Cerebellar nuclear complex (tissue), 1 donor: ENCODE data around the gene C2CD4D.

Experiments
- DNase-seq, 2 experiments: peaks; one replicate each; lab custom pipeline; 2025; lab: John Stamatoyannopoulos, UW

C2CD4D gene

GRCh38 chr1:151834239-151834638 lies 5.4 kb downstream of the C2CD4D start:
- no peak for DNase-seq

- DNase-seq = no peak
These were observed 6.3 kb downstream of the C2CD4D start for GRCh38 chr1:151833172-151833900.

GRCh38 chr1:151832318-151832980 lies 7.2 kb downstream of the C2CD4D start:
- peak; percentile 58 to 63 for DNase-seq

- DNase-seq = peak in 1 of 2 experiments; percentile 63
These were observed 8.0 kb downstream of the C2CD4D start, which contains the start of gene RORC for GRCh38 chr1:151831605-151832004. Gene RORC, minus strand, starts transcription at chr1:151831802. Its CDS starts 38 bp downstream, at chr1:151831764.

GRCh38 chr1:151831256-151831591 lies 8.4 kb downstream of the C2CD4D start:
- DNase-seq = no peak

GRCh38 chr1:151830055-151830454 lies 9.6 kb downstream of the C2CD4D start:
- no peak for DNase-seq

GRCh38 chr1:151829352-151830046 lies 10.1 kb downstream of the C2CD4D start:
- no peak for DNase-seq

- DNase-seq = no peak
These were observed 10.7 kb downstream of the C2CD4D start for GRCh38 chr1:151828921-151829320.

GRCh38 chr1:151827853-151828252 lies 11.8 kb downstream of the C2CD4D start:
- no peak for DNase-seq

- DNase-seq = no peak
These were observed 13.6 kb downstream of the C2CD4D start for GRCh38 chr1:151825751-151826660.

GRCh38 chr1:151825204-151825603 lies 14.4 kb downstream of the C2CD4D start:
- no peak for DNase-seq

GRCh38 chr1:151823175-151823574 lies 16.4 kb downstream of the C2CD4D start:
- no peak for DNase-seq

- DNase-seq = no peak
These were observed 17.2 kb downstream of the C2CD4D start for GRCh38 chr1:151822404-151822803.

- DNase-seq = no peak
These were observed 18.7 kb downstream of the C2CD4D start for GRCh38 chr1:151820940-151821339.

GRCh38 chr1:151819976-151820623 lies 19.5 kb downstream of the C2CD4D start:
- DNase-seq = no peak

GRCh38 chr1:151819227-151819835 lies 20.3 kb downstream of the C2CD4D start:
- DNase-seq = no peak

- DNase-seq = no peak
These were observed 22.3 kb downstream of the C2CD4D start for GRCh38 chr1:151817353-151817730.

- DNase-seq = no peak
These were observed 22.9 kb downstream of the C2CD4D start for GRCh38 chr1:151816548-151817352.

- DNase-seq = no peak
These were observed 23.8 kb downstream of the C2CD4D start for GRCh38 chr1:151815716-151816327.
